ENCODE results near the gene ITIH1. TPM values are rescaled to one million over a fixed set of nuclear protein-coding genes. Genes with fewer than 3 reads are reported as not detected.

ITIH1 gene
- total RNA-seq, 1 experiment from 2014 or later, result not detected

DNA sequence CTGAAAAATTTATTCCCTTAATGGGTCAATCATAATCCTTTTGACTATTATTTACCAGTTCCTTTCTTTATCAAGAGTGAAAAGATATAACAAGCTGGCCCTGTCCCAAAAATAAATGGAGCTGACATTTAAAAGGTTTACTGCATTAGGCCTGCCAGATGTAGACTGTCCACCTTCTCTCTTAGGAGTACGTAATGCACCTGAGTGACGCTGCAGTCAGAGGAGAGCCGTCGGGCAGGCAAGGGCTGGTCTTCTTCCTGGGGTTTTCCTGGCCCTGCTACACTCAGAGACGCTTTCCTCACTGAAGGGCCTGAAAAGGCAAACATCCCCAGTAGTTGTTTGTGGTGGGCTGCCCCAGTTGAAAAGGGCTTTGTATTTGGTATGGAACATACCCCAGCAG lies 34.2 kb upstream of the ITIH1 start:
- Histone ChIP-seq H3K4me2 (no peak overlapping the region), H3K36me3 (ENCODE audit: low read depth) (no peaks in the 10 kb centered on the region), H3K79me2 (ENCODE audit: low read depth) (no peaks in the 10 kb centered on the region), H3K4me1 (replicated peaks; ENCODE audit: insufficient read depth) (no peaks in the 10 kb centered on the region), H3K9me3 (ENCODE audit: insufficient read depth, low read depth) (no peaks in the 10 kb centered on the region), H2AFZ (no peak overlapping the region), H3F3A (ENCODE audit: insufficient read depth, low read depth) (no peaks in the 10 kb centered on the region), H3K27ac (no peak overlapping the region), H3K27me3 (ENCODE audit: insufficient read depth, low read depth) (no peaks in the 10 kb centered on the region), H4K20me1 (ENCODE audit: insufficient read depth) (no peaks in the 10 kb centered on the region), H3K4me3 (no peak overlapping the region), H3K9me2 (ENCODE audit: insufficient read depth) (no peaks in the 10 kb centered on the region)
- CTCF ChIA-PET, result interaction anchor here (0.6 kb wide), 1 partner anchor 16 kb away, joined by 4 read pairs; no protein-coding TSS in a partner anchor
- TF ChIP-seq EZH2 (IDR thresholded peaks at IDR 0.05; ENCODE audit: low read depth) (no peak), CTCF (conservative IDR thresholded peaks at IDR 0.05) (no peak)
- intact Hi-C loops (cut with micrococcal nuclease; ENCODE audit: unreplicated experiment), result loop anchor here (5.0 kb wide), 1 partner anchor 189 kb away; no protein-coding TSS in a partner anchor
- DNase-seq, result no peak
- POLR2A ChIA-PET (ENCODE audit: unreplicated experiment), result no interaction called here
- BruUV-seq (replicated peaks), result no TSS peak

GRCh38 chr3:52743721-52744120 lies 33.7 kb upstream of the ITIH1 start:
- Histone ChIP-seq H3K27me3 (ENCODE audit: insufficient read depth, low read depth) (no peaks in the 10 kb centered on the region), H3F3A (ENCODE audit: insufficient read depth, low read depth) (no peaks in the 10 kb centered on the region), H3K9me3 (ENCODE audit: insufficient read depth, low read depth) (no peaks in the 10 kb centered on the region), H3K4me1 (replicated peaks; ENCODE audit: insufficient read depth) (no peaks in the 10 kb centered on the region), H3K27ac (no peak overlapping the region), H4K20me1 (ENCODE audit: insufficient read depth) (no peaks in the 10 kb centered on the region), H3K79me2 (ENCODE audit: low read depth) (no peaks in the 10 kb centered on the region), H3K36me3 (ENCODE audit: low read depth) (no peaks in the 10 kb centered on the region), H2AFZ (no peak overlapping the region), H3K4me3 (no peak overlapping the region), H3K9me2 (ENCODE audit: insufficient read depth) (no peaks in the 10 kb centered on the region), H3K4me2 (no peak overlapping the region)
- POLR2A ChIA-PET (ENCODE audit: unreplicated experiment), result no interaction called here
- CTCF ChIA-PET, result interaction anchor here (0.6 kb wide), 1 partner anchor 16 kb away, joined by 4 read pairs; no protein-coding TSS in a partner anchor
- no peak for DNase-seq
- intact Hi-C loops (cut with micrococcal nuclease; ENCODE audit: unreplicated experiment), result loop anchor here (5.0 kb wide), 1 partner anchor 189 kb away; no protein-coding TSS in a partner anchor
- no TSS peak for BruUV-seq (replicated peaks)
- TF ChIP-seq EZH2 (IDR thresholded peaks at IDR 0.05; ENCODE audit: low read depth) (no peak), CTCF (conservative IDR thresholded peaks at IDR 0.05) (no peak)

GRCh38 chr3:52752045-52752660 lies 25.2 kb upstream of the ITIH1 start:
- Histone ChIP-seq H2AFZ (no peak overlapping the region), H3K4me2 (no peak overlapping the region), H3K36me3 (ENCODE audit: low read depth) (peaks cover 6% of the 10 kb centered on the region; the same call in 1 of the 2 replicates), H3K4me3 (no peak overlapping the region), H3K9me2 (ENCODE audit: insufficient read depth) (no peaks in the 10 kb centered on the region), H3K27me3 (ENCODE audit: insufficient read depth, low read depth) (no peaks in the 10 kb centered on the region), H3K4me1 (replicated peaks; ENCODE audit: insufficient read depth) (peaks cover 8% of the 10 kb centered on the region; the same call in 1 of the 2 replicates), H4K20me1 (ENCODE audit: insufficient read depth) (no peaks in the 10 kb centered on the region), H3K27ac (peak overlapping the region; percentile 51), H3K79me2 (ENCODE audit: low read depth) (no peaks in the 10 kb centered on the region), H3K9me3 (ENCODE audit: insufficient read depth, low read depth) (no peaks in the 10 kb centered on the region), H3F3A (ENCODE audit: insufficient read depth, low read depth) (peaks cover 6% of the 10 kb centered on the region; the same call in 1 of the 2 replicates)
- DNase-seq, result no peak
- no TSS peak for BruUV-seq (replicated peaks)
- no peak for TF ChIP-seq CTCF (conservative IDR thresholded peaks at IDR 0.05)
- intact Hi-C loops (cut with micrococcal nuclease; ENCODE audit: unreplicated experiment), result no loop called here
- CTCF ChIA-PET, result interaction anchor here (0.6 kb wide), 1 partner anchor 344 kb away, joined by 7 read pairs; no protein-coding TSS in a partner anchor
- POLR2A ChIA-PET (ENCODE audit: unreplicated experiment), result no interaction called here
